HL-60/S4 treated with phorbol 12-myristate 13-acetate at 8.2 ng/mL for 4 days and 3 days (cell line): Measurements from ENCODE around the gene PEX11B.
"Not testable (repeated sequence)": the region's sequence is repeated elsewhere in the genome, so short reads cannot be mapped to it uniquely, and the experiment has no call there.

Source experiments
- in situ Hi-C: fragments of 300-500 bp; cut with MboI; formaldehyde crosslinking; loops from 2 replicates; pipeline ENCODE4 v1.15.0; 2022; ENCODE audit warnings: low sequenced_read_pairs

PEX11B gene

GRCh38 chr1:145953861-145954260 lies 35.3 kb upstream of the PEX11B start:
- in situ Hi-C loops = no loop called here

DNA sequence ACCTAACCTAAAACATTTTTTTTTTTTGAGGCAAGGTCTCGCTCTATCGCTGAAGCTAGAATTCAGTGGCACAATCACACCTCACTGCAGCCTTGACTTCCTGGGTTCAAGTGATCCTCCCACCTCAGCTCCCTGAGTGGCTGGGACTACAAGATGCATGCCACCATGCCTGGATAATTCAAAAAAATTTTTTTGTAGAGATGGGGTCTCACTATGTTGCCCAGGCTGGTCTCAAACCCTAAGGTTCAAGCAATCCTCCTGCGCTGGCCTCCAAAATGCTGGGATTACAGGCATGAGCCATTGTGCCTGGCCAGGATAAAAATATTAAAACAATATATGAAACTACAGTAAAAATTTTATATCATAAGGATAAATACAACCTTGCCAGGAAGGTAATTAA lies 34.4 kb upstream of the PEX11B start:
- in situ Hi-C loops = no loop called here

DNA sequence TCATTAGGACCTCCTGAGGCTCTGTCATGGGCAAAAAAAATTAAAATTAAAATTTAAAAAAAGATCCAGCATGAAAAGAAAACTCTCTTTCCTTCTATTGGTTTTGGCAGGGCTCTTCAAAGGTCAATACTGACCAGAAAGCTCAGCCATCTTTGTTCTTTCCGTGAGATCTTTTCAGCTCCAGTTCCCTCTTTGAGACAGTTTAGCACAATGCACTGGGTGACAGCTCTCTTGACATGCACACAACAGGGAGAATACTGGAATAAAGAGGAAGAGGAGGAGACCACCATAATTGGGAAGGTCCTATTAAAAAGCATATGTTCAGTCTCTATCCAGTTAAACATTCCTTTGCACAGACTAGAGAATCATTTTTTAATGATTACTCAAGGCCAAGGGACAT lies 33.0 kb upstream of the PEX11B start:
- in situ Hi-C loops = no loop called here

GRCh38 chr1:145949219-145949618 lies 30.7 kb upstream of the PEX11B start:
- in situ Hi-C loops = no loop called here

DNA sequence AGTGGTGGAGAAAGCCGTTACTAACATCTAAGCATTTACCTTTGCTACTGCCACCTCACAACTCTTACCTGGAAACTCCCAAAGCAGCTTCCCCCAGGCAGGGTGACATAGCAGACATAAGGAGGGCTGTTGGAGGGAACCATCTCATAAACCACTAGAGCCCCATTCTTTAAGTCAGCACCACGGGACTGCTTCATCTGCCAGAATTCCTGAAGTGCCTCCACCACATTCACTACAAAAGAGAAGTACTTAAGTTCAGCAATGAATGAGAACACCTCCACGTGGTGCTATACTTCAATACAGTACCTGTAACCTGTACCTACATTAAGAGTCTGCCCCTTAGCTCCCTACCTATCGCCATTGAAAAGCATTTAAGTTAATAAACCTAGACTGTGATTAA lies 29.0 kb upstream of the PEX11B start:
- in situ Hi-C loops = no loop called here

GRCh38 chr1:145946477-145946986 lies 28.0 kb upstream of the PEX11B start:
- in situ Hi-C loops = no loop called here

DNA sequence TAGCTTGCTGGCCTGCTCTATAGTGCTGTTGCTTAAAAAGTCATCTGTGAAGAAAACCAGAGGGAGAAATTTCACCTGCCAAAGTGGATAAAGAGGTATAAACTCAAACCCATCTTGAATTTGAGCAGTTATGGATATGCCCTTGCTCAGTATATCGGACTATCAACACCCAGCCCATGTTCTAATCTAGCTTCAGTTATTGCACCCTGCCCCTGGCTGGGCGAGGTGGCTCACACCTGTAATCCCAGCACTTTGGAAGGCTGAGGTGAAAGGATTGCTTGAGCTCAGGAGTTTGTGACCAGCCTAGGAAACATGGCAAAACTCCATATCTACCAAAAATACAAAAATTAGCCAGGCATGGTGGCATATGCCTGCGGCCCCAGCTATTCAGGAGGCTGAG lies 26.0 kb upstream of the PEX11B start:
- in situ Hi-C loops = no loop called here

DNA sequence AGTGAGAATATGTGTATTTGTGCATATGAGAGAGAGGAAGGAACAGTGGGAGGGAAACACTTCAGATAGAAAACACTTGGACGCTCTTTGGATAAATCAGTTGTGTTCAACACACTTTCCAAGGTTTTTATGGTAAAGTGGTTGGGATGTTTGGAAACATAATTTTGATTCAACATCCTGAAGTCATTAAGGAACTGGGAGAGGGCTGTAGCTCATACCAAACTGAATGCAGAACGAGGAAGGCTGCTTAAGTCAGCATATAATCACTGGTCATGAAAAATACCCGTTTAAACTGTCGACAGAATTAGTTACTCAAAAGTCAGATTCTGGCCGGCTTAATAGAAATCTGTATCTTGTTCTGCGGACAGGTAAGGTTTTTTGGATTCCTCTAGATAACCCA lies 24.4 kb upstream of the PEX11B start:
- in situ Hi-C loops = no loop called here

- in situ Hi-C loops = no loop called here
Observed at GRCh38 chr1:145942405-145942804, 23.9 kb upstream of the PEX11B start.

DNA sequence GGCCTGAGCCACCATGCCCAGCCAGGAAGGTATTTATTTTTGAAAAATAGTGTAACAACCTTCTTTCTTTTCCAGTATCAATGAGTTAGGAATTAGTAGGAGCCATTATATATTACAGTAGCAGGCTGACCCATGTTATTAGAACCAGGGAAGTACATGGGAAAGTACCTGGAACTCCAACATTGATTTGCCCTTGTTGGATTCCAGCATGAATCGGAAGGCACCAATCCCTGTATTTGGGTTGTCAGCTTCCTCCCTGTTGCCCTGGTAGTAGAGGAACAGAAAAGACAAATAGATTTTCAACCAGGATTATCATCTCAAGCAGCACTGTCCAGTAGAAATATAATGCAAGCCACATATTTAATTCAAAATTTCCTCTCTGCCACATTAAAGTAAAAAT lies 18.9 kb upstream of the PEX11B start:
- in situ Hi-C loops = no loop called here

DNA sequence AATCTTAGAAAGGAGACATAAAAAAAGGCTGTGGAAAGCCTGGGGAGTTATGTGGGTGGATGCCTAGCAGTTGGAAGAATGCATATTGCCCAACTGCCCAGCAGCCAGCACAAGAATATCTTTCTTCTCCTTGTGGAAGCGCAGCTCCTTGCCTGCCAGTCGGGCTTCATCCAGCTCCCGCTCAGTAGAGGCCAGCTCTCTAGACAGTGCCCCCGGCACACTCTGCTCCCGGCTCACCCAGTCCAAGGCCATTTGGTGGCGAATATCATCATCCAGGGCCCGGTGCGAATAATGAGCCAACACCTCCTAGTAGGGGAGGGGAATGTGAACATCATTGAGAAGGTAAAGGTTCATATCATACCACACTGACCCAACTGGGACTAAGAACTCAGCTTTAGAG lies 17.7 kb upstream of the PEX11B start:
- in situ Hi-C loops = no loop called here

GRCh38 chr1:145935708-145936107 lies 17.2 kb upstream of the PEX11B start:
- in situ Hi-C loops = no loop called here

- in situ Hi-C loops = not testable (repeated sequence)
Observed at GRCh38 chr1:145932522-145933009, 14.0 kb upstream of the PEX11B start.

DNA sequence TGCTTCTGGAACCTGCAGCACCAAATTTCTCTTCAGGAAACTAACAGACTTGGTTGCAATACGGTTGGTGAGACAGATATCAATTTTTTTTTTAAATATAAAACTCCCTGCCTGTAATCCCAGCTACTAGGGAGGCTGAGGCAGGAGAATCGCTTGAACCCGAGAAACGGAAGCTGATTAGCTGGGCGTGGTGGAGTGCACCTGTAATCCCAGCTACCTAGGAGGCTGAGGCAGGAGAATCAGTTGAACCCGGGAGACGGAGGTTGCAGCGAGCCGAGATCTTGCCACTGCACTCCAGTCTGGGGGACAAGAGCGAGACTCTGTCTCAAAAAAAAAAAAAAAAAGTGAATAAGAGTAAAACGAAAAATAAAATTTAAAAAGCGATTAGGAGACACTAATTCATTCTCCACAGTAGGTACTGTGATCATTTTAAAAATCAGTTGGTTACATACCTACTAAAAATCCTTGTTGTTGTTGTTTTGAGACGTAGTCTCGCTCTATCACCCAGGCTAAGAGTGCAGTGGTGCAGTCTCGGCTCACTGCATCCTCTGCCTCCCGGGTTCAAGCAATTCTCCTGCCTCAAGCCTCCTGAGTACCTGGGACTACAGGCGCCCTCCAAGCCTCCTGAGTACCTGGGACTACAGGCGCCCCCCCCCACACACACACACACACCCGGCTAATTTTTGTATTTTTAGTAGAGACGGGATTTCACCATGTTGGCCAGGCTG lies 9.6 kb upstream of the PEX11B start:
- in situ Hi-C loops = no loop called here

DNA sequence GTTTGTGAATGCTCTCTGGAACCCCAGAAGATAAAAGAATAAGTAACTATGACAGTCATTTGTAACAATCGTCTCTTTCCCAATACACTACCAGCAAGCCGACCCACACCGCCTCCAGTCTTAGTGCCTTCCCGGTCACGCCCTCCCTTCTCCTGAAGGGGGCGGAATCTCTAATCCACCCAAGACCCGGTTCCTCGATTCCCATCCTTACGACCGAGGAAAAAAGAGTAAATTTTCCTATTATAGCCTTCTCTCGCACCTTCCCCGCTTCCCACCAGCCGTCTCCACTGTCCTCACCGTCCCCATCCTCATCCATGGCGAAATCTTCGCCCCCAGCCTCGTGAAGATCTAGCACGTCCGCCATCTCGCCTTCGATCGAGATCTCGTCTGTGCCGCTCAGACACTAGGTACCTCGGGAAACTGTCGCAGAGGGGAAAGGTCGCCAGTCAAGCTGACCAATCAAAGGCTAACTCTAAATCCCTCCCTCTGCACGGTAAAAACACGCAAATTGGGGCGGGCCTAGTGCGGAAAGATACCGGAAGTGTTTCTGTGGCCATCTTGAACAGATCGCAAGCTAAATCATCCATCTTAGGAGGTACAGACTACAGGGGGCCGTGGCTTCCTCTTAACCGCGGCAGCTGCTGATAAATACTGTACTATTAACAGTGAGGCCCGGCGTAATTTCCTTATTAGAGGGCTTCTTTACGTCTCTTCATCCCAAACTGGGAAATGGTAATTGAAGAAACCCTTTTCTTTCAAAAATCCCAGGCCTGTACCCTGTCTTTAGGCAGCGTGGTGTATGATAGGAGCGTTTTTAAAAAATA lies 8.8 kb upstream of the PEX11B start, which contains the start of gene RBM8A:
RBM8A (minus strand) TSS at position 422 of the 824 bp plus-strand sequence; CDS start at position 364, 58 bp downstream.
- in situ Hi-C loops = no loop called here

DNA sequence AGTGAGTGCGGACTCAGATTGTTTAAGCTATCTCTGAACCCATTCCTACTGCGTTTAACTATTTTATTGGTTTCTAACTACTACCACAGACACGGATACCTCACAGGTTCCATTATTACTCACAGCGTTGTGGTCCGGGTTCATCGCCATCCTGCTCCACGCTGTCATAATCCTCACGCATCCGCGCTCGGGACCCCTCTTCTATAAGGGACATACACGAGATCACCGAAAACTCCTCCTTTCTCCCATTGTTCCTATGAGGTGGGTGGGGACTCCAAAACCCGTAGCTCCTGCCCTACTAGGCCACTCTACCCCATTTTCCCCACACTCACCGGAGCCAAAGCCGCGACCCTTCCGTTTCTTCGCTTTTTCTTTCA lies 8.2 kb upstream of the PEX11B start:
- in situ Hi-C loops = no loop called here

DNA sequence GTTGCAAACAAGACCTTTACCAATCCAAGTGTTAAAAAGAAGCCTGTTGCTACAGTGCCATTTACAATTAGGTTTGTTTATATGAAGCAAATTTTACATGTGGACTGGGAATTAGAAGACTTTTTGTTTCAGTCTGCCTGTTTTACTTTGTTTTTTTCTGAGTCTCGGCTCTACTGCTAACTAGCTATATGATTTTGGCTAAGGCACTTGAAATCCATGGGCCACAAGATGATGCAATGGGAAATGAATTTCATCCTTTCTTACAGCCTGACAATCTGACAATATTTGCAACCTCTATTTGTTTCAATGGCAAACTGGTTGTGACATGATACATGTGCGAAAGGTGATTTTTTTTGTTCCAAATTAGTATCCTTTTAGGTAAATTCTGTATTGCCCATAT lies 3.7 kb upstream of the PEX11B start:
- in situ Hi-C loops = no loop called here

GRCh38 chr1:145920297-145920696 lies 1.8 kb upstream of the PEX11B start:
- in situ Hi-C loops = not testable (repeated sequence)

DNA sequence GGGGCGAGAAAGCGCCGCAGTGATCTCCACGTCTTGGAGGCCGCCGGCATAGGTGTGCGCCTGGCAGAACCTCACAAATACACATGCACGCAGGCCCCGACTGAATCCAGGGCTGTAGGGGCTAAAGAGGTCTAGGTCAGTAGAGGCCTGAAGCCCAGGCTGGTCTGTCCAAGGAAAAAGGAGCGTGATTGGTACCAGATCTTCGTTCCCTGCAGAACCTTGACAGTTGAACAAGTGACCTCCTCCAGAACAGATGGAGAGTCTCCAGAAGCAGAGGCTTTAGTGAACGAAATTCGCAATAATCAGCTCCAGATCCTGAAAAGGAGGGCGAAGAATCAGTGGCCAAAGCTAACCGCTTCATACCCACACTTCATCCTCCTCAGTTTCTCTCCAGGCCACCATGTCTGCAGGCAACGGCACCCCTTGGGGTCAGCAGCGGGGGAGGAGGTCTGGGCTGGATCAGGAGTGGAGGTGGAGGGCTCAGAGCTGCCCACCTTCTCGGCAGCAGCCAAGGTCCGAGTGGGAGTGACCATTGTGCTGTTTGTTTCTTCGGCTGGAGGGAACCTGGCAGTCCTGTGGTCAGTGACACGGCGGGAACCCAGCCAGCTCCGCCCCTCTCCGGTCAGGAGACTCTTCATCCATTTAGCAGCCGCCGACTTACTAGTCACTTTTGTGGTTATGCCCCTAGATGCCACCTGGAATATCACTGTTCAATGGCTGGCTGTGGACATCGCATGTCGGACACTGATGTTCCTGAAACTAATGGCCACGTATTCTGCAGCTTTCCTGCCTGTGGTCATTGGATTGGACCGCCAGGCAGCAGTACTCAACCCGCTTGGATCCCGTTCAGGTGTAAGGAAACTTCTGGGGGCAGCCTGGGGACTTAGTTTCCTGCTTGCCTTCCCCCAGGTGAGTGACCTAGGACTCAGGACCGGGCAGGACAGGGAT lies 749 bp upstream of the PEX11B start:
- in situ Hi-C loops = no loop called here

- in situ Hi-C loops = no loop called here
Observed at GRCh38 chr1:145917595-145917994, 922 bp downstream of the PEX11B start.

DNA sequence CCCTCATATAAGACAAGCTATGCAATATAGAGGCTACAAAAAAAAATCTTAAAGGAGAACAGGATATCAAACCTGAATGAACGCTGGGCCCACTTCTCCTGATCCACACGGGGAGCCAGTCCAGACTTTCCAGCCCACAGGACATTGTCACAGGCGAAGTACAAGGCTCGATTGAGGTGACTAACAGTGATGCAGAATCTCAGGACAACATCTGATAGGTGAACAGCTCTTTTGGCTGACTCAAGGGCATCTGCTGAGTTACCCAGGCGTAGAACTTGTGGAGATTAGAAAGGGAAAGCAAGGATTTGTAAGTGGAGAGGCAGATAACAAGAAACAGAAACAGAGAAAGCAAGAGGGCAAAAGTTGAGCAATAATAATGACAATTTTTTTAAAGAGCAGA lies 1.8 kb downstream of the PEX11B start:
- in situ Hi-C loops = no loop called here
